BJ (cell line): ENCODE measurements around the gene KRTDAP. TPM values are rescaled to one million over a fixed set of nuclear protein-coding genes. Genes with fewer than 3 reads are reported as not detected.
"Not testable (repeated sequence)": the region's sequence is repeated elsewhere in the genome, so short reads cannot be mapped to it uniquely, and the experiment has no call there.

ENCODE experiments used
- CTCF ChIA-PET: fragments of 350-600 bp; formaldehyde crosslinking; extraction: SDS; loops from one replicate; lab custom pipeline; 2021; ENCODE audit warnings: antibody characterized with exemption, inconsistent platforms; lab: Yijun Ruan, JAX
- POLR2A ChIA-PET: fragments of 300-600 bp; sonication (Branson Sonifier 250); formaldehyde crosslinking; extraction: SDS; loops from one replicate; lab custom pipeline; 2021; ENCODE audit warnings: antibody characterized with exemption; lab: Charles Lee
- DNase-seq: peaks from one replicate; pipeline ENCODE4 v3.0.0-alpha.2; 2011; ENCODE audit warnings: low read depth
- H3K27me3 ChIP-seq: 2 replicates; pipeline ENCODE4 v1.6.0; 2011; ENCODE audit warnings: low read length; ENCODE audit not compliant: control insufficient read depth, insufficient read depth
- H3K36me3 ChIP-seq: 2 replicates; pipeline ENCODE4 v1.5.1; 2011; ENCODE audit warnings: low read length; ENCODE audit not compliant: control insufficient read depth, insufficient read depth
- H3K4me3 ChIP-seq: 2 replicates; pipeline ENCODE4 v1.5.1; 2011; ENCODE audit warnings: low read depth, mild to moderate bottlenecking, control low read depth, low read length
- polyA plus RNA-seq: library from polyadenylated mRNA; depleted of rRNA; stranded (reverse); fragments of >200 nt; gene quantifications from 2 replicates; pipeline ENCODE4 v1.2.3, GENCODE V29; 2011
- TF ChIP-seq, protein P1 (sequence below): IDR thresholded peaks from 2 replicates; pipeline ENCODE4 v1.5.1; 2011; ENCODE audit warnings: low read depth, mild to moderate bottlenecking, control low read depth, inconsistent platforms, low read length, moderate library complexity; ENCODE audit not compliant: insufficient read depth

Gene KRTDAP
- polyA plus RNA-seq, 1 experiment: not detected

DNA sequence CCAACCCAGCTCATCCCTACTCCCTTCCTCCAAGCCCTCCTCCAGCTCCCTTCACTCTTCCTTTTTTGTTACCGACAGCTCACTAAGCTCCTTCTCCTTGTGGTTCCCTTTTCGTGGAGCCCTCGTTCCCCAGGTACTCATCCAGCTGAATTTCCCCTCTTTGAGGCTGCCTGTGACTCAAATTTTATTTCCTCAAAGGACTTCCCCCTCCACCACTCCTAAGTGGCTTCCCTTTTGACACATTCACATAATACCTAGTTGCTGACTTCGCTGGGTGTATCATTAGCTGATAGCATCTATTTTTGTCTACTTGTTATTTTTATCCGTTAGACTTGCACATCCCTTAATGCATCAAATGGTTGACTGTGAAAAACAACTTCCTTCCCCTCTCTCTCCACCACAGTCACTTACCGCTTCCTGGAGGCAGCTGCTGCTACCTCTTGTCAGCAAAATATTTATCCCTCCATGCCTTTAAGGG, 27.7 kb downstream of the KRTDAP start:
- no peak for DNase-seq
- ChIA-PET POLR2A (no interaction called here), CTCF (interaction anchor here (0.6 to 1.4 kb wide), 2 partner anchors 33 to 513 kb away, joined by 3 to 4 read pairs; no protein-coding TSS in a partner anchor)
- TF ChIP-seq, protein P1, sequence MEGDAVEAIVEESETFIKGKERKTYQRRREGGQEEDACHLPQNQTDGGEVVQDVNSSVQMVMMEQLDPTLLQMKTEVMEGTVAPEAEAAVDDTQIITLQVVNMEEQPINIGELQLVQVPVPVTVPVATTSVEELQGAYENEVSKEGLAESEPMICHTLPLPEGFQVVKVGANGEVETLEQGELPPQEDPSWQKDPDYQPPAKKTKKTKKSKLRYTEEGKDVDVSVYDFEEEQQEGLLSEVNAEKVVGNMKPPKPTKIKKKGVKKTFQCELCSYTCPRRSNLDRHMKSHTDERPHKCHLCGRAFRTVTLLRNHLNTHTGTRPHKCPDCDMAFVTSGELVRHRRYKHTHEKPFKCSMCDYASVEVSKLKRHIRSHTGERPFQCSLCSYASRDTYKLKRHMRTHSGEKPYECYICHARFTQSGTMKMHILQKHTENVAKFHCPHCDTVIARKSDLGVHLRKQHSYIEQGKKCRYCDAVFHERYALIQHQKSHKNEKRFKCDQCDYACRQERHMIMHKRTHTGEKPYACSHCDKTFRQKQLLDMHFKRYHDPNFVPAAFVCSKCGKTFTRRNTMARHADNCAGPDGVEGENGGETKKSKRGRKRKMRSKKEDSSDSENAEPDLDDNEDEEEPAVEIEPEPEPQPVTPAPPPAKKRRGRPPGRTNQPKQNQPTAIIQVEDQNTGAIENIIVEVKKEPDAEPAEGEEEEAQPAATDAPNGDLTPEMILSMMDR: no peak
- no peaks in the 10 kb centered on the region for H3K36me3 ChIP-seq
- H3K4me3 ChIP-seq: no peak overlapping the region
- H3K27me3 ChIP-seq: no peaks in the 10 kb centered on the region

GRCh38 chr19:35461788-35462187, 28.5 kb downstream of the KRTDAP start:
- H3K27me3 ChIP-seq, H3K36me3 ChIP-seq, CTCF ChIA-PET, POLR2A ChIA-PET, H3K4me3 ChIP-seq, DNase-seq: not testable (repeated sequence)

GRCh38 chr19:35461060-35461459, 29.2 kb downstream of the KRTDAP start:
- CTCF ChIA-PET: no interaction called here
- POLR2A ChIA-PET: no interaction called here
- DNase-seq: no peak
- no peaks in the 10 kb centered on the region for H3K27me3 ChIP-seq
- no peak overlapping the region for H3K4me3 ChIP-seq
- H3K36me3 ChIP-seq: no peaks in the 10 kb centered on the region
- TF ChIP-seq, protein P1: no peak

- Histone ChIP-seq H3K4me3 (no peak overlapping the region), H3K36me3 (no peaks in the 10 kb centered on the region), H3K27me3 (no peaks in the 10 kb centered on the region)
- TF ChIP-seq, protein P1: no peak
- POLR2A ChIA-PET: no interaction called here
- no peak for DNase-seq
- CTCF ChIA-PET: interaction anchor here (0.7 to 1.2 kb wide), 2 partner anchors 7 to 9 kb away, joined by 3 to 4 read pairs; no protein-coding TSS in a partner anchor
Observed at GRCh38 chr19:35460608-35461007, 29.7 kb downstream of the KRTDAP start.

DNA sequence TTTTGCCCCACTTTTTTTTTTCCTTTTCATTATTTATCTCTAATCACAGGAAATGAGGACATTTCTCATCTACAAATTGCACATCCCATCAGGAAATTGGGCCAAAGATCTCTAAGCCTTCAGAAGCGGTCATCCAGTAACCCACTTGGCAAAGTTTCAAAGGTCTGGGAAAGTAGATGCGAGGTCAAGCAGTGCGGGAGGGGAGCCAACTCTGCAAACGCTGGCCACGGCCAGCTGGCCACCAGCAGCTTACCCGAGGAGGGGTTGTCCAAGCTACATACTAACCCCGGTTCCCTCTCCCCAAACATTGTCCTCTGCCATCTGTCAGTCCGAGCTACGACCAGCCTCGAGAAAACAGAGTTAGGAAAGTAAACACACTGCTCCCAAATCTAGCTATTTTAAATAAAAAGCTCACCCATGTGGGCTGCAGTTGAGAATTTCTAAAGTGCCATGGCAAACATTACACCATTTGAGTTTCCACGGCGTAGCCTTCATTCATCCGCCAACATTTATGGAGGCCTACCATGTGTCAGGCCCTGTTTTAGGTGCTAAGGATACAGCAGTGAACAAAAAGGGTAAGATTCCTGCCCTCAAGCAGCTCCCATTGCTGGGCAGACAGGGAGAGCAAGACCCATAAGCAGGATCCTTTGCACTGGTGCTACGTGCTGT, 30.7 kb downstream of the KRTDAP start:
- TF ChIP-seq, protein P1: no peak
- no peaks in the 10 kb centered on the region for H3K36me3 ChIP-seq
- DNase-seq: no peak
- no peaks in the 10 kb centered on the region for H3K27me3 ChIP-seq
- POLR2A ChIA-PET: no interaction called here
- no peak overlapping the region for H3K4me3 ChIP-seq
- CTCF ChIA-PET: interaction anchor here (0.7 to 1.2 kb wide), 2 partner anchors 8 to 10 kb away, joined by 3 to 4 read pairs; no protein-coding TSS in a partner anchor
